ENCODE data around the gene KRTAP19-8. TPM values are rescaled to one million over a fixed set of nuclear protein-coding genes. Genes with fewer than 3 reads are reported as not detected.

Gene KRTAP19-8
- total RNA-seq, 1 experiment from 2014 or later, result not detected

DNA sequence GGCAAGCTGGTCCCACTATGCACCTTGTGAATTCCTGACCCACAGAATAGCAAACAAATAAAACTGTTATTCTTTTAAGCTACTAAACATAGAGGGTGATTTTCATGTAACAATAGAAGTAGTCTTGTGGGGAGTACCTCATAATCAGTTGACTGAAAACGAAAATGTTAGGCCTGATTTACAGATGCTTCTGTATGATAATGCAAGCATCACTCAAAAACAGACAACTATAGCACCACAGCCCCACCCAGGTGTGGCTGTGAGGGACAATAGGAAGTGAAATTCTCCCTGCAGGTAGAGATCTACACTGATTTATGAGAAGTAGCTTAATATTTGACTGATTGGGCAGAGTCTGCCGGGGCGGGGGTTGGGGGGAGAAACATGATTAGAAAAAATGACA lies 26.5 kb upstream of the KRTAP19-8 start:
- Mint-ChIP-seq H3K27me3 (ENCODE audit: insufficient read depth, unreplicated experiment) (peaks cover 34% of the 10 kb centered on the region), H3K27ac (ENCODE audit: low read depth, unreplicated experiment) (no peak overlapping the region), H3K36me3 (ENCODE audit: insufficient read depth, unreplicated experiment) (no peaks in the 10 kb centered on the region), H3K4me1 (ENCODE audit: insufficient read depth, unreplicated experiment) (no peaks in the 10 kb centered on the region), H3K4me3 (ENCODE audit: unreplicated experiment) (no peak overlapping the region), H3K9me3 (ENCODE audit: unreplicated experiment) (no peaks in the 10 kb centered on the region)
- no peak for DNase-seq (ENCODE audit: unreplicated experiment)
- intact Hi-C loops (cut with micrococcal nuclease), result no loop called here
- BruUV-seq (replicated peaks), result no TSS peak
- ChIA-PET CTCF (interaction anchor here (0.6 to 1.8 kb wide), 3 partner anchors 17 to 225 kb away, joined by 3 to 4 read pairs (median 4); no protein-coding TSS in a partner anchor), POLR2A (no interaction called here)
- TF ChIP-seq, protein P1, sequence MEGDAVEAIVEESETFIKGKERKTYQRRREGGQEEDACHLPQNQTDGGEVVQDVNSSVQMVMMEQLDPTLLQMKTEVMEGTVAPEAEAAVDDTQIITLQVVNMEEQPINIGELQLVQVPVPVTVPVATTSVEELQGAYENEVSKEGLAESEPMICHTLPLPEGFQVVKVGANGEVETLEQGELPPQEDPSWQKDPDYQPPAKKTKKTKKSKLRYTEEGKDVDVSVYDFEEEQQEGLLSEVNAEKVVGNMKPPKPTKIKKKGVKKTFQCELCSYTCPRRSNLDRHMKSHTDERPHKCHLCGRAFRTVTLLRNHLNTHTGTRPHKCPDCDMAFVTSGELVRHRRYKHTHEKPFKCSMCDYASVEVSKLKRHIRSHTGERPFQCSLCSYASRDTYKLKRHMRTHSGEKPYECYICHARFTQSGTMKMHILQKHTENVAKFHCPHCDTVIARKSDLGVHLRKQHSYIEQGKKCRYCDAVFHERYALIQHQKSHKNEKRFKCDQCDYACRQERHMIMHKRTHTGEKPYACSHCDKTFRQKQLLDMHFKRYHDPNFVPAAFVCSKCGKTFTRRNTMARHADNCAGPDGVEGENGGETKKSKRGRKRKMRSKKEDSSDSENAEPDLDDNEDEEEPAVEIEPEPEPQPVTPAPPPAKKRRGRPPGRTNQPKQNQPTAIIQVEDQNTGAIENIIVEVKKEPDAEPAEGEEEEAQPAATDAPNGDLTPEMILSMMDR (IDR thresholded peaks at IDR 0.05; ENCODE audit: unreplicated experiment), result no peak

GRCh38 chr21:31052489-31053142 lies 14.3 kb upstream of the KRTAP19-8 start:
- no peaks in the 10 kb centered on the region for H3K4me1 Mint-ChIP-seq (ENCODE audit: insufficient read depth, unreplicated experiment)
- intact Hi-C loops (cut with micrococcal nuclease), result no loop called here
- TF ChIP-seq, protein P1 (IDR thresholded peaks at IDR 0.05; ENCODE audit: unreplicated experiment), result no peak
- no peak overlapping the region for H3K27ac Mint-ChIP-seq (ENCODE audit: low read depth, unreplicated experiment)
- no TSS peak for BruUV-seq (replicated peaks)
- H3K4me3 Mint-ChIP-seq (ENCODE audit: unreplicated experiment), result no peak overlapping the region
- H3K9me3 Mint-ChIP-seq (ENCODE audit: unreplicated experiment), result no peaks in the 10 kb centered on the region
- H3K36me3 Mint-ChIP-seq (ENCODE audit: insufficient read depth, unreplicated experiment), result no peaks in the 10 kb centered on the region
- peaks cover 19% of the 10 kb centered on the region for H3K27me3 Mint-ChIP-seq (ENCODE audit: insufficient read depth, unreplicated experiment)
- ChIA-PET CTCF (interaction anchor here (0.5 kb wide), 1 partner anchor 55 kb away, joined by 3 read pairs; no protein-coding TSS in a partner anchor), POLR2A (no interaction called here)
- DNase-seq (ENCODE audit: unreplicated experiment), result no peak

- Mint-ChIP-seq H3K36me3 (ENCODE audit: insufficient read depth, unreplicated experiment) (no peaks in the 10 kb centered on the region), H3K27me3 (ENCODE audit: insufficient read depth, unreplicated experiment) (peaks cover 19% of the 10 kb centered on the region), H3K27ac (ENCODE audit: low read depth, unreplicated experiment) (no peak overlapping the region), H3K4me3 (ENCODE audit: unreplicated experiment) (no peak overlapping the region), H3K4me1 (ENCODE audit: insufficient read depth, unreplicated experiment) (no peaks in the 10 kb centered on the region), H3K9me3 (ENCODE audit: unreplicated experiment) (no peaks in the 10 kb centered on the region)
- no TSS peak for BruUV-seq (replicated peaks)
- POLR2A ChIA-PET, result no interaction called here
- TF ChIP-seq, protein P1 (IDR thresholded peaks at IDR 0.05; ENCODE audit: unreplicated experiment), result no peak
- intact Hi-C loops (cut with micrococcal nuclease), result no loop called here
- DNase-seq (ENCODE audit: unreplicated experiment), result no peak
- CTCF ChIA-PET, result interaction anchor here (1.4 kb wide), 1 partner anchor 16 kb away, joined by 3 read pairs; no protein-coding TSS in a partner anchor
Measured at GRCh38 chr21:31050577-31051157, 12.4 kb upstream of the KRTAP19-8 start.

DNA sequence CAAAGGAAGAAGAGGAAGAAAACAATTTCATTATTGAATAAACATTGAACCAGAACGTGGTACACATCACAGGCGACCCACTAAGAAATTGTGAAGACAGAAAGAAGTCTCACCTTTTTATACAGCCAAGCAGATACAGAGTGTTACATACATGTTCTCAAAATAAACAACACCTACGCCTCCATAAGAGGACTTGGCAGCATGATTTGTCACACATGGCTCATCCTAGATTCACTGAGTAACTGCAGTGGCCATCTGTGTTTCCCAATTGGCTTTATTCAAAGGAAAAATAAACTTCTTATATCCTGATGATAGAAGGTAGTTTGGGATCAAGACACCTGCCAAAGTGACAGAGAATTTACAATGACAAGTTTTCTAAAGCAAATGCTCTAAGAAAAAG lies 7.6 kb upstream of the KRTAP19-8 start:
- Mint-ChIP-seq H3K27ac (ENCODE audit: low read depth, unreplicated experiment) (no peak overlapping the region), H3K9me3 (ENCODE audit: unreplicated experiment) (no peaks in the 10 kb centered on the region), H3K4me1 (ENCODE audit: insufficient read depth, unreplicated experiment) (no peaks in the 10 kb centered on the region), H3K4me3 (ENCODE audit: unreplicated experiment) (no peak overlapping the region), H3K36me3 (ENCODE audit: insufficient read depth, unreplicated experiment) (no peaks in the 10 kb centered on the region), H3K27me3 (ENCODE audit: insufficient read depth, unreplicated experiment) (peaks cover 10% of the 10 kb centered on the region)
- TF ChIP-seq, protein P1 (IDR thresholded peaks at IDR 0.05; ENCODE audit: unreplicated experiment), result no peak
- intact Hi-C loops (cut with micrococcal nuclease), result no loop called here
- peak; percentile 4 for DNase-seq (ENCODE audit: unreplicated experiment)
- POLR2A ChIA-PET, result no interaction called here
- CTCF ChIA-PET, result no interaction called here
- no TSS peak for BruUV-seq (replicated peaks)

All from MCF 10A (cell line).